Myocyte (in vitro differentiated cells): ENCODE data around the gene UTP15. TPM values are rescaled to one million over a fixed set of nuclear protein-coding genes. Genes with fewer than 3 reads are reported as not detected.

Source experiments
- DNase-seq: peaks from one replicate; pipeline ENCODE4 v3.0.0-alpha.2; 2012; ENCODE audit warnings: low read depth
- polyA plus RNA-seq: library from polyadenylated mRNA; unstranded; fragments of >200 nt; gene quantifications from one replicate; pipeline ENCODE4 v1.2.1, GENCODE V29; 2012; ENCODE audit warnings: missing spikeins
- total RNA-seq: library from RNA; depleted of rRNA; stranded (reverse); fragments of >200 nt; gene quantifications from 2 replicates; pipeline ENCODE4 v1.2.3, GENCODE V29; 2014

UTP15 gene
- 21.4 and 22.1 TPM in 2 replicates for total RNA-seq
- 7.8 TPM for polyA plus RNA-seq

DNA sequence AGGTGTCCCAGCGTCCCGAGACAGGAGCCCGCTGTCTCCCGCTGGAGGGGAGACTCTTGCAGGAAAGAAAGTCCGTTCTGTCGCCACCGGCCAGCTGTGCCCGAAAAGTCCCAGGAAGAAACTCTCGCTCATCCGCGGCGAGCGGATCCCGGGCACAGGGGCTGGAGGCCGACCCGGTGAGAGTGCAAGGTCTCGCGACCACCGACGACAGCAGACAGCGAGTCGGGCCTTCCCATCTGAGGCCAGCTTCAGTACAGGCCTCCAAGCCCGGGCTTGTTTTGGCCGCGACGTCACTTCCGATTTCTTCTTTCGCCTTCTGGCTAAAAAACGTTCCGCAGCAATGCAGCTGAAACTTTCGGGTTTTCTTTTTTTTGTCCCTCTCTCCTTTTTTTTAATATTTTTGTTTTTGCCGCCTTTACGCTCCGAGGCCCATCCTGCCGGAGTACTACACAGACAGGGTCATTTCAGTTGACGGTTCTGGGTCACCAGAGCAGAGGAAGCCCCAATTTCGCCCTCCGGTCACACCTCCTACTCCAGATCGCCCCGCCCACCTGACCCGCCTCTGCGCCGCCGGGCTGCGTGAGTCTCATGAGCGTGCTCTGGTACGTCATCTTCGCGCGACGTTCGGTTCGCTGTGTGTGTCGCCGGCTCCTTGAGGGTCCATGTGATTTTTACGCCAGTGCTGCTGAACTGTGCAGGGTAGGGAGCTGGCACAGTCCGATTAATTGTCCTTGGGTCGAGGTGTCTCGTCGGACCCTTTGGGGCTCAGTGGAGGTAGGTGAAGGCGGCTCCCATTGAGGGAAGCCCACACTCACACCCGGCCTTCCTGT, at the start of gene UTP15, which contains the start of gene ANKRA2:
UTP15 (plus strand) TSS at position 605 of the 830 bp plus-strand sequence. CDS start 1,602 bp downstream, outside the sequence.
ANKRA2 (minus strand) TSS at position 501 of the 830 bp plus-strand sequence. CDS start 2,758 bp downstream, outside the sequence.
- peak; percentile 99 for DNase-seq

DNA sequence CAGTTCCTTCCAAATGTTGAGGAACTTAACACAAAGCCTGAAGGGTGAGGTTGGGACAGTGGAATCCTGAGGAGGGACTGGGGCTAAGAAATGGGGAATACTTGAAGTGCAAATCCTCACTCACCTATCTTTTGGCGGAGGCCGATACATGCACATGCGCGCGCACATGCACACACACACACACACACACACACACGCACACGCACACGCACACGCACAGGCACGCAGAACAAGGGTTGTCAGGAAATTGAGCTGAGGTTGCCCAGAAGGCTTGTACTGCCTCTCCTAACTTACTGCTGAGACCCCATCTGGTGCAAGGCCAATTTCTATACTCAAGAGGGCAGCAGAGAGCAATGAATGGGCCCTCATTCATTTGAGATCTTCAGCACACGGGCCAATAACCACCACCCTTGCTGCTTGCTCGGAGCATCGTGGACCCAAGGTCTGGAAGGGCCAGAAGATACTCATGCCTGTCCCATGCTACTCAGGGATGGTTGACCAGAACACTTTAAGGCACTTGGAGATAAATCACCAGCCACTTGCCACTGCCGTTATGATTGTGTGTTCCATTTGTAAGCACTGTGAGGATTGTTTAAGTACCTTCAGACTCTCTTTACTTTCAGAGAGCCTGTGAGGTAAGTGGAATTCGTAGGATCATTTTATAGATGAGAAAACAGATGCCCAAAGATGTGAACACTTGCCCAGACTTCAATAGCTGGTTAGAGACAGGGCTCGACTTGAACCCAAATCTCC, 45.8 kb upstream of the UTP15 start:
- peak; percentile 89 for DNase-seq

DNA sequence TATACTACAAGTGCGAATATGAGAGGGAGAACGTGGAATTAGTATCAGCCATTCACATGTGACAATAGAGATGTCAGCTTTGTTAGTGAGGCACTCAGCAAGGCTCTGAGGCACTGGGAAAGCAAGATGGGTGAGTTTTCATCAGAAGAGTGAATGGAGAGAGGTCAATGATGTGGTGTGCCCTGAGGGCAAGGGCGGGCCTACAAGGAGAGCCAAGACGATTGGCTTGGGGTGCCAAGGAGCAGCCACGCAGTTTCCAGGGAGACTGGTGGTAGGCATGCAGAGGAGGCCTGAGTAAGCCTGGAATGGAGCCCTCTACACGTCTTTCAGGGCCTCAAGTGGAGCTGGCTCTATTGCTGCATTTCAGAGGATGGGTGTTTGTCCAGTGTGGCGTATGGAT, 42.6 kb upstream of the UTP15 start:
- DNase-seq: no peak

GRCh38 chr5:73523861-73524260, 41.7 kb upstream of the UTP15 start:
- peak; percentile 47 for DNase-seq

DNA sequence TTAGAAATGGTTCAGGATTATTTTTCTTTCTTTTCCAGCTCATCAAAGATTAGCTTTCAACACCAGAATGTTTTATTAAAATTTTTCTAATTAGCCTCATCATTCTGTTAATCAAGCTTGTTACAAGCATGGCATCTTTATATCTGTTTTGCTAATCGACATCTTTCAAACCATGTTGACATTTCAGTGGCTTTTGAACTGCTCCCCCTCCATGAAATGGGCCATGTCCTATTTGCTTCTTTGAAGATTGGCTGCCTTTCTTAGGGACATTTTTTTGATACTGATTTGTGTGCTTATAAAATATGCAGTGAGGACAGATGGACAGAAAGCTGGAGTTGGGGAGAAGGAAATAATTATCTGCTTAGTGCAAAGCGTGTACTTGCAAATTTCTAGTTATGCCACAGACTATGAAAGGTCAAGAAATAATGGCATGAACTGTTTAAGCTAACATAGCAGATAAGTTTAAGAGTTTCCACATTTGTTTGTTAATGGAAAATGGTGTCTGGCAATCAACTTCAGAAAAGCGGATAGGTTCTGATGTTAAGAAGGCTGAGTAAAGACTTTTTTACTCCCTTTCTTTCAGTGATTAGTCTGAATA, 39.8 kb upstream of the UTP15 start:
- no peak for DNase-seq

DNA sequence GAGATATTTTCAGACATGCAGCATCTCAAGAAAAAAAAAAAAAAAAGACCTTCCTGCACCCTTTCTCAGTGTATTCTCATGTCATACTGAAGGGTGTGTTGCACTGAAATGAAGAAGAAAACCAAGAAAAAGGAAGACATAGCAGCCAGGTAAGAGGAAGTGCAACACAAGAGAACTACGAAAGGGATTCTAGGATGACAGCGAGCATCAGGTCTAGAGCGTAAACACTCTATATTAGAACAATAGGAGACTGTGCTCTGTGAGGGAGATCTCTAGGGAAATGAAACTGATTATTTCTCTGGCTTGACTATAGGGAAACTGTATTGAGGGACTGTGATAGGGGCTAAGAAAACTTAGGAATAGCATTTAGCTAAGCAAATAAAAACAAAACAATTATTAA, 37.3 kb upstream of the UTP15 start:
- no peak for DNase-seq

- DNase-seq: no peak
Observed at GRCh38 chr5:73529081-73529480, 36.5 kb upstream of the UTP15 start.

GRCh38 chr5:73531356-73531755, 34.2 kb upstream of the UTP15 start:
- DNase-seq: no peak

- DNase-seq: no peak
Observed at GRCh38 chr5:73532195-73532594, 33.3 kb upstream of the UTP15 start.

- DNase-seq: peak; percentile 87
Observed at GRCh38 chr5:73534011-73534644, 31.4 kb upstream of the UTP15 start.

DNA sequence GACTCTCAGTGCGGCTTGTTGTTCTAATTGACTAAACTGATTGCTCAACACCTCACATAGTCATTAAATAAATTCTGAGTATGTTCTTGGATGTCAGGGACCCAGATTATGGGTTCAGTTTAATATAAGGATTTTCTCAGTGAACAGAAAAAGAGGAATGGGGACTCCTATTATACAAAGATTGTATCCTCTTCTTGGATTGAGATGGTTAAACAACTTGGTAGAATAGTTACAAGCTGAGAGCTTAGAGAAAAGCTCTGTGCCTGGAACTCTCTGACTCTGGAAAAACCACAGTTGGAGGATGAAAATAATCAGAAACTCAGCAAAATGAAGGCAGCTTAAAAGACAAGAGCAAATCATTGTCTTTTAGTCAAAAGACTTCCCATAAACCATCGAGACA, 30.6 kb upstream of the UTP15 start:
- DNase-seq: no peak

- no peak for DNase-seq
Observed at GRCh38 chr5:73539730-73540129, 25.8 kb upstream of the UTP15 start.

DNA sequence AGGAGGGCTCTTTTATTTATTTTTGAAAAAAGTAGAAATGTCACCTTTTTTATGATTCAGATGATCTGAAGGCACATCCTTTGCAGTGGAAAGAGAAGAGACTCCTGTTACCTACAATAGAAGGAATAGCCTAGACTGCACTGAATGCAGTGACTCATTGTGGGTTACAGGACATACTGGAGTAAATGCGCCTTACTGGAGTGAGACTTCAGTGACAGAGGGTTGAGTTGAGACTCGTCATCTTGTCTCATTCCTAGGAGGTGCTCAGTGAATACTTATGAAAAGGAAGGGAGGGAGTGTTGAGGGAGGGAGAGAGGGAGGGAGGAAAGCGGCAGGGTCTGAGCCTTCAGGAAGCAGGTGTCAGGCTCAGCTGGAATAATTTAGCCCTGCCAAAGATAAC, 25.4 kb upstream of the UTP15 start:
- DNase-seq: peak; percentile 56

- no peak for DNase-seq
Observed at GRCh38 chr5:73542020-73542419, 23.5 kb upstream of the UTP15 start.

DNA sequence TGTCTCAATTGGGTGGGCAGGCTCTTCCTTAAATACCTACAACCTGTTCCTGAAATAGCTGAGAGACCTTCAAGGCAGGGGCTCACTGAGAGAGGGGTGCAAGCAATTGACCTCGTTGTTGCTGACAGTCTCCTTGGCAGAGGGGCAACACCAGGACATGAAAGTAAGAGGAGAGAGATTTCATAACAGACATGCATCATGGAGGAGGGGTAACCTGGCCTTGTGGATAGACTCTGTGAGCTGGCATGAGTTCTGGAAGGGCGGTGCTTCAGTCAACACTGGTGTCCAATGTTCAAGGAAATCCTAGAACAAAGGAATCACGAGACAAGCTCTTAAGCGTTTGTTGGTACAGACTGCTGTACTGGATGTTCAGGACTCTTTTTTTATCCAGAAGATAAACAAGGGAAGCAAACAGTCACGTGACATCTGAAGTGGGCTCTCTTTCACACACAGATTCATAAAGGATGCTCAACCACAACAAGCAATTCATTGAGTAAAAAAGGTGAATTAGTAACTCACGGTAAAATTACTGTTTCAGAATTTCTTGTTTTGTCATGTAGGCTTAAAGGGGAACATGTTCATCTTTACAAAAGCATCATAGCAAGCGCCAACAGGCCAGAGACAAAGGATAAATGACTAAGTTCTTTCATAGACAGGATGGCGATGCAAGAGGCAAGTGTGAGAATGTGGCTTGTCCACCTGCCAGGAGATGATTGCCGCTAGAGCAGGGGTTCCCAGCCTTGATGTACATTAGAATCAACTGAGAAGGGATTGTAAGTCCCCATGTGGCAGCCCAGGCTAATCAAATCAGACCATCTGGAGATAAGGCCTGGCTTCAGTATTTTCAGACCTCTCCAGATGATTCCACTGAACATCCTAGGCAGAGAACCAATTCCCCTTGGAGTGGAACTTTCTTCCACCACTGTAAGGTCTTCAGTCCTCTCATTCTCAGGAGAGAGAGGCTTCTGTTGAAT, 20.8 kb upstream of the UTP15 start:
- DNase-seq: no peak

DNA sequence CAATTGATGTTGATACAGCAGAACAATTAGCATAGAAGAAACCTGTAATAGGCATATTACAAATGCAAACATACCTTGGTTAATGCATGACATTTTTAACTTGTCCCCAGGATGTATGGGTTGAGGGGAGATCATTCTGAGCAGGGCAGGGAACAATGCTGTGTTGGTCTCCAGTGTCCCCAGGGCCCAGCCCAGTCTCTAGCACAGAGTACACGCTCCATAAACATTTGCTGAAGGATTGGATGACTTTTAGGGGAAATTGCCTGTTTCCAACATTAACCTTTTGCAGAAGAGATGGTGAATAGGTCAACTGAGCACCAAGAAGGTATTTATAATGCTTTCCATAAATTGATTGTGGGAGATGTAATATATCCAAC, 20.2 kb upstream of the UTP15 start:
- no peak for DNase-seq

DNA sequence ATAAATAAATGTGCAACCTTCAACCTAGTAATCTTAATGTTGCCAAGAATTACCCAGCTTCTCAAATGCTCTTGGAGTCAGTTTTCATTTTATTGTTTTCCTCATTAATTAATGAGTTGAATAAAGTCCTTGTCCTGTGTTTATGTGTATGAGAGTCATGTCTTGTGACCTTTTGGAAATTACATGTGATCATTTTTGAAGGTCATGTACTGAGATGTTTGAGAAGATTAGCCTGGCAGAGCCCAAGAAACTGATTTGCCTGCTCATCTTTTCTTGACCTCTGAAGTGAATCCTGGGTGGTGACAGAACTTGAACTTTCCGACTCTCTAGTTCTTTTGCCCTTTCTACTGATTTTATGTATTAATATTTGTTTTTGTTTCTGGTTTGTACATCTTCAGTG, 15.5 kb upstream of the UTP15 start:
- DNase-seq: no peak

- DNase-seq: no peak
Observed at GRCh38 chr5:73552642-73553041, 12.9 kb upstream of the UTP15 start.

GRCh38 chr5:73558950-73559349, 6.6 kb upstream of the UTP15 start:
- DNase-seq: no peak

DNA sequence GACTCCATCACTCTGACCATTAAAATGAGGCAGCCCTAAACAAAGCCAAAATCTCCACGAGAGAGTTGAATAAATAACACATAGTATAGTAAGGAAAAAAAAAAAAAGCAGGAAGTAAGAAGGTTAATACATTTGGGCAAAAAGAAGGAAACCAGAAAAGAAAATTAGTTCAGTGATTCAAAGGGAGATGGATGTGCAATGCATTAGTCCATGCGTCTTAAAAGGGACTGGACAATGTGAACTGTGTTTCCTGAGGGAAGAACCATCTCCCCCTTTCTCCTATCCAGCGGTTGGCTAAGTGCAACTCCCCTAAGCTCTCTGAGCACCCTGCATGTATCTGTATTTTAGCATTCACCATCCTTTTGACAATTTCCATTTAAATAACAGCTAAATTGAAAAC, 1.5 kb upstream of the UTP15 start:
- DNase-seq: no peak
